ENCODE results near the gene FUZ.

DNA sequence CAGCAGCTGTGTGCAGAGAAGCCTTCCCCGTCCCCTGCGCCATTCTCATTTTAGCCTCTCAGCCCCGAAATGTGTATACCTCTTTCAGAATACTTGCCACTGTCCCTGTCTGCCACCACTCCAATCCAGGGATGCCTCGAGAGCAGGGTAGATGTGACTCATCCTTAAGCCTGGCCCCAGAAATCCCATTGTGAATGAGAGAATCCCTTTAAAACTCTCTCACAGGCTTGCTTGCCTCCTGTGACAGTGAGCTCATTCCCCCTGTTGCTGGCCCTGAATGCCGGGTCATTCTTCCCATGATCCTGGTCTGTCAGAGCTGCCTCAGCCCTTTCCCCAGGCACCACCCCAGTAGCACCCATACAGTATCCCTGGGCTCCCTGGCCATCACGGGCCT is 36.7 kb downstream of the FUZ start:
- TF ChIP-seq POLR2A (IDR thresholded peaks at IDR 0.05), result no peak
- TF ChIP-seq, protein P1, sequence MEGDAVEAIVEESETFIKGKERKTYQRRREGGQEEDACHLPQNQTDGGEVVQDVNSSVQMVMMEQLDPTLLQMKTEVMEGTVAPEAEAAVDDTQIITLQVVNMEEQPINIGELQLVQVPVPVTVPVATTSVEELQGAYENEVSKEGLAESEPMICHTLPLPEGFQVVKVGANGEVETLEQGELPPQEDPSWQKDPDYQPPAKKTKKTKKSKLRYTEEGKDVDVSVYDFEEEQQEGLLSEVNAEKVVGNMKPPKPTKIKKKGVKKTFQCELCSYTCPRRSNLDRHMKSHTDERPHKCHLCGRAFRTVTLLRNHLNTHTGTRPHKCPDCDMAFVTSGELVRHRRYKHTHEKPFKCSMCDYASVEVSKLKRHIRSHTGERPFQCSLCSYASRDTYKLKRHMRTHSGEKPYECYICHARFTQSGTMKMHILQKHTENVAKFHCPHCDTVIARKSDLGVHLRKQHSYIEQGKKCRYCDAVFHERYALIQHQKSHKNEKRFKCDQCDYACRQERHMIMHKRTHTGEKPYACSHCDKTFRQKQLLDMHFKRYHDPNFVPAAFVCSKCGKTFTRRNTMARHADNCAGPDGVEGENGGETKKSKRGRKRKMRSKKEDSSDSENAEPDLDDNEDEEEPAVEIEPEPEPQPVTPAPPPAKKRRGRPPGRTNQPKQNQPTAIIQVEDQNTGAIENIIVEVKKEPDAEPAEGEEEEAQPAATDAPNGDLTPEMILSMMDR (IDR thresholded peaks at IDR 0.05), result no peak
